ENCODE data around the gene RHBG.

Gene RHBG

GRCh38 chr1:156409439-156409838, 40.4 kb downstream of the RHBG start:
- no peak for DNase-seq

- DNase-seq, result no peak
Measured at GRCh38 chr1:156410238-156410637, 41.2 kb downstream of the RHBG start.

GRCh38 chr1:156410740-156411139, 41.7 kb downstream of the RHBG start:
- no peak for DNase-seq

GRCh38 chr1:156412653-156413321, 43.8 kb downstream of the RHBG start:
- no peak for DNase-seq

GRCh38 chr1:156413391-156414246, 44.6 kb downstream of the RHBG start:
- DNase-seq, result no peak

GRCh38 chr1:156414461-156415064, 45.6 kb downstream of the RHBG start:
- no peak for DNase-seq

- no peak for DNase-seq
Measured at GRCh38 chr1:156416993-156417392, 48.0 kb downstream of the RHBG start.

- no peak for DNase-seq
Measured at GRCh38 chr1:156417401-156418020, 48.5 kb downstream of the RHBG start.

- no peak for DNase-seq
Measured at GRCh38 chr1:156418416-156419070, 49.5 kb downstream of the RHBG start.

- peak in 1 of 2 donors; percentile 33 for DNase-seq
Measured at GRCh38 chr1:156419854-156420204, 50.8 kb downstream of the RHBG start.

- peak; percentile 49 to 67 for DNase-seq
Measured at GRCh38 chr1:156420205-156421061, 51.4 kb downstream of the RHBG start.

GRCh38 chr1:156421062-156421938, 52.3 kb downstream of the RHBG start:
- DNase-seq, result peak; percentile 80

GRCh38 chr1:156421939-156422601, 53.1 kb downstream of the RHBG start:
- no peak for DNase-seq

- DNase-seq, result no peak
Measured at GRCh38 chr1:156422602-156423091, 53.6 kb downstream of the RHBG start.

GRCh38 chr1:156423422-156424352, 54.7 kb downstream of the RHBG start:
- no peak for DNase-seq

- DNase-seq, result no peak
Measured at GRCh38 chr1:156424806-156425432, 55.9 kb downstream of the RHBG start.

- DNase-seq, result no peak
Measured at GRCh38 chr1:156425943-156426342, 56.9 kb downstream of the RHBG start.

- no peak for DNase-seq
Measured at GRCh38 chr1:156427957-156428356, 58.9 kb downstream of the RHBG start.

Measured in CD4-positive, alpha-beta T cell treated with Interleukin-1 beta for 1 hour (primary cell).